ENCODE results near the gene SMG6.
"Not testable (repeated sequence)": the region's sequence is repeated elsewhere in the genome, so short reads cannot be mapped to it uniquely, and the experiment has no call there.

Gene SMG6

GRCh38 chr17:2203818-2204217 lies 99.8 kb downstream of the SMG6 start:
- no peak for DNase-seq (ENCODE audit: low read depth in 3 of 3)

GRCh38 chr17:2202996-2203575 lies 100.5 kb downstream of the SMG6 start:
- no peak for DNase-seq (ENCODE audit: low read depth in 3 of 3)

- no peak for DNase-seq (ENCODE audit: low read depth in 3 of 3)
These were observed 101.1 kb downstream of the SMG6 start for GRCh38 chr17:2202302-2202995.

GRCh38 chr17:2199386-2199785 lies 104.2 kb downstream of the SMG6 start:
- not testable (repeated sequence) for DNase-seq (ENCODE audit: low read depth in 3 of 3)

- DNase-seq (ENCODE audit: low read depth in 3 of 3), result no peak
These were observed 104.7 kb downstream of the SMG6 start for GRCh38 chr17:2198927-2199326.

GRCh38 chr17:2197271-2197670 lies 106.3 kb downstream of the SMG6 start:
- no peak for DNase-seq (ENCODE audit: low read depth in 3 of 3)

- peak; percentile 43 to 62 (median 59) for DNase-seq (ENCODE audit: low read depth in 3 of 3)
These were observed 107.9 kb downstream of the SMG6 start for GRCh38 chr17:2195729-2196128.

GRCh38 chr17:2194889-2195335 lies 108.7 kb downstream of the SMG6 start:
- DNase-seq (ENCODE audit: low read depth in 3 of 3), result no peak

- peak; percentile 21 to 56 (median 31) for DNase-seq (ENCODE audit: low read depth in 3 of 3)
These were observed 111.1 kb downstream of the SMG6 start for GRCh38 chr17:2192367-2193057.

GRCh38 chr17:2191785-2192184 lies 111.8 kb downstream of the SMG6 start:
- DNase-seq (ENCODE audit: low read depth in 3 of 3), result no peak

GRCh38 chr17:2191227-2191626 lies 112.4 kb downstream of the SMG6 start:
- no peak for DNase-seq (ENCODE audit: low read depth in 3 of 3)

- DNase-seq (ENCODE audit: low read depth in 3 of 3), result no peak
These were observed 113.6 kb downstream of the SMG6 start for GRCh38 chr17:2190014-2190413.

- DNase-seq (ENCODE audit: low read depth in 3 of 3), result no peak
These were observed 114.5 kb downstream of the SMG6 start for GRCh38 chr17:2188971-2189630.

GRCh38 chr17:2187758-2188157 lies 115.8 kb downstream of the SMG6 start:
- DNase-seq (ENCODE audit: low read depth in 3 of 3), result no peak

- DNase-seq (ENCODE audit: low read depth in 3 of 3), result no peak
These were observed 116.6 kb downstream of the SMG6 start for GRCh38 chr17:2186937-2187336.

- no peak for DNase-seq (ENCODE audit: low read depth in 3 of 3)
These were observed 118.3 kb downstream of the SMG6 start for GRCh38 chr17:2184993-2185931.

- DNase-seq (ENCODE audit: low read depth in 3 of 3), result no peak
These were observed 120.2 kb downstream of the SMG6 start for GRCh38 chr17:2183346-2183745.

- DNase-seq (ENCODE audit: low read depth in 3 of 3), result no peak
These were observed 121.6 kb downstream of the SMG6 start for GRCh38 chr17:2181897-2182448.

GRCh38 chr17:2181206-2181896 lies 122.2 kb downstream of the SMG6 start:
- DNase-seq (ENCODE audit: low read depth in 3 of 3), result no peak

- no peak for DNase-seq (ENCODE audit: low read depth in 3 of 3)
These were observed 122.8 kb downstream of the SMG6 start for GRCh38 chr17:2180768-2181167.
